Activated B cell treated with CpG ODN at 0.5 μM for 24 hours (primary cell): ENCODE results near the gene TIAM2. TPM values are rescaled to one million over a fixed set of nuclear protein-coding genes. Genes with fewer than 3 reads are reported as not detected.

Experiments used
- ATAC-seq: fragments of 200-7000 bp; cut with Tn5 transposase; one replicate; pipeline ENCODE4 v1.10.0; 2021; ENCODE audit warnings: low read depth, mild to moderate bottlenecking, moderate library complexity
- CTCF ChIA-PET: fragments of 350-600 bp; sonication (Branson Sonifier 250); formaldehyde crosslinking; loops from one replicate; lab custom pipeline; 2021; ENCODE audit warnings: antibody characterized with exemption; lab: Charles Lee
- POLR2A ChIA-PET: fragments of 350-600 bp; sonication (Branson Sonifier 250); formaldehyde crosslinking; loops from one replicate; lab custom pipeline; 2021; ENCODE audit warnings: antibody characterized with exemption; lab: Charles Lee
- DNase-seq: peaks from one replicate; pipeline ENCODE4 v3.0.0; 2022
- H3K27ac Mint-ChIP-seq: one replicate; pipeline ENCODE4 v1.8.0; 2020; ENCODE audit warnings: mixed read lengths
- H3K27me3 Mint-ChIP-seq: one replicate; pipeline ENCODE4 v1.8.0; 2021; ENCODE audit warnings: mixed read lengths
- H3K36me3 Mint-ChIP-seq: one replicate; pipeline ENCODE4 v1.8.0; 2021; ENCODE audit warnings: low read depth, mixed read lengths
- H3K4me1 Mint-ChIP-seq: one replicate; pipeline ENCODE4 v1.8.0; 2021; ENCODE audit warnings: mixed read lengths
- H3K4me3 Mint-ChIP-seq: one replicate; pipeline ENCODE4 v1.8.0; 2020; ENCODE audit warnings: mild to moderate bottlenecking, mixed read lengths
- H3K9me3 Mint-ChIP-seq: one replicate; pipeline ENCODE4 v1.8.0; 2020; ENCODE audit warnings: mixed read lengths
- intact Hi-C: fragments of 100-400 bp; cut with micrococcal nuclease; formaldehyde crosslinking; loops from one replicate; pipeline ENCODE4 v1.15.1; 2024
- total RNA-seq: library from RNA; stranded (reverse); gene quantifications from 2 replicates; pipeline ENCODE4 v1.2.3, GENCODE V29; 2022
- TF ChIP-seq, protein P1 (sequence below): fragments of 200-600 bp; IDR thresholded peaks from one replicate; pipeline ENCODE4 v1.8.0; 2022; ENCODE audit warnings: antibody characterized with exemption, mild to moderate bottlenecking

Gene TIAM2
- total RNA-seq, 1 donor from 2014 or later: 13.0 TPM

DNA sequence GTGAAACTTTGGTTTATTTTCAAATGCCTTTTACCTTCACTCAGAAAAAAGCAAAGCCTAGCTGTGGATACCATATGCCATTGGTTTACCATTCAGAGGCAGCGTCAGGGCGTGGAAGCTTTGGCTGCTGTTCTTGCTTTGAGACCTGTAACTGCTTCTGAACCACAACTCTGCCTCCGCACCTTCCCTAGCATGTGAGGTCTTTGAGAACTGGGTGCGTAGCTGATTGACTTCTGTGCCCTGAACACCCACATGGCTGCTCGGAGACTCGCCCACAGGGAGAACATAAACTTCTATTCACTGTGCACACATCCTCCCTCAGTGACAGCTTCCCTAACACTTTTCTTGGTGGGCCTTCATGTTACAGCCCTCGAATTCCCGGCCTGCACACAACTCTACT, 257.5 kb downstream of the TIAM2 start:
- peaks cover 70% of the 10 kb centered on the region for H3K36me3 Mint-ChIP-seq
- TF ChIP-seq, protein P1, sequence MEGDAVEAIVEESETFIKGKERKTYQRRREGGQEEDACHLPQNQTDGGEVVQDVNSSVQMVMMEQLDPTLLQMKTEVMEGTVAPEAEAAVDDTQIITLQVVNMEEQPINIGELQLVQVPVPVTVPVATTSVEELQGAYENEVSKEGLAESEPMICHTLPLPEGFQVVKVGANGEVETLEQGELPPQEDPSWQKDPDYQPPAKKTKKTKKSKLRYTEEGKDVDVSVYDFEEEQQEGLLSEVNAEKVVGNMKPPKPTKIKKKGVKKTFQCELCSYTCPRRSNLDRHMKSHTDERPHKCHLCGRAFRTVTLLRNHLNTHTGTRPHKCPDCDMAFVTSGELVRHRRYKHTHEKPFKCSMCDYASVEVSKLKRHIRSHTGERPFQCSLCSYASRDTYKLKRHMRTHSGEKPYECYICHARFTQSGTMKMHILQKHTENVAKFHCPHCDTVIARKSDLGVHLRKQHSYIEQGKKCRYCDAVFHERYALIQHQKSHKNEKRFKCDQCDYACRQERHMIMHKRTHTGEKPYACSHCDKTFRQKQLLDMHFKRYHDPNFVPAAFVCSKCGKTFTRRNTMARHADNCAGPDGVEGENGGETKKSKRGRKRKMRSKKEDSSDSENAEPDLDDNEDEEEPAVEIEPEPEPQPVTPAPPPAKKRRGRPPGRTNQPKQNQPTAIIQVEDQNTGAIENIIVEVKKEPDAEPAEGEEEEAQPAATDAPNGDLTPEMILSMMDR: no peak
- no peaks in the 10 kb centered on the region for H3K9me3 Mint-ChIP-seq
- H3K4me1 Mint-ChIP-seq: peaks cover 3% of the 10 kb centered on the region
- ATAC-seq (no peak), DNase-seq (no peak)
- no peak overlapping the region for H3K27ac Mint-ChIP-seq
- intact Hi-C loops: no loop called here
- CTCF ChIA-PET: interaction anchor here (1.5 kb wide), 1 partner anchor 75 kb away, joined by 7 read pairs; no protein-coding TSS in a partner anchor
- no peaks in the 10 kb centered on the region for H3K27me3 Mint-ChIP-seq
- POLR2A ChIA-PET: no interaction called here
- H3K4me3 Mint-ChIP-seq: no peak overlapping the region

DNA sequence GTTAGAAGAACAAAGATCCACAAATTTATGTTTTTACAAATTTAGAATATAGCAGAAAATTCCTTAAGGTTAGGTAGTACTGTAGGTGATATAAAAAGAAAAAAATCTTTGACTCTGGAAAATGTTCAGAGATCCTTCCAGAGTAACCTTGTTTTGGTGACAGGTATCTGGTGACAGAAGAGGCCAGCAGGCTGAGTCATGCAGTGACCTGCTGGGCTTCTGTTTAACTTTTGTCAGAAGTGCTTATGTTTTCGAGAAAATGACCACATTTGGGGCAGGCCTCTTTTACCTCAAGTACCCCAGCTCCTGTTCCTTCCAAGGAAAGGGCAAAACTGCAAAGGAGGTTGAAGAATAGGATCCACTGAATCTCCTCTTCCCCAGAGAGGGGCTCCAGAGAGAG, 258.2 kb downstream of the TIAM2 start:
- Mint-ChIP-seq H3K4me3 (no peak overlapping the region), H3K27me3 (no peaks in the 10 kb centered on the region), H3K27ac (no peak overlapping the region), H3K4me1 (peaks cover 2% of the 10 kb centered on the region), H3K9me3 (no peaks in the 10 kb centered on the region), H3K36me3 (peaks cover 75% of the 10 kb centered on the region)
- CTCF ChIA-PET: no interaction called here
- intact Hi-C loops: no loop called here
- TF ChIP-seq, protein P1: no peak
- POLR2A ChIA-PET: no interaction called here
- DNase-seq (no peak), ATAC-seq (no peak)

DNA sequence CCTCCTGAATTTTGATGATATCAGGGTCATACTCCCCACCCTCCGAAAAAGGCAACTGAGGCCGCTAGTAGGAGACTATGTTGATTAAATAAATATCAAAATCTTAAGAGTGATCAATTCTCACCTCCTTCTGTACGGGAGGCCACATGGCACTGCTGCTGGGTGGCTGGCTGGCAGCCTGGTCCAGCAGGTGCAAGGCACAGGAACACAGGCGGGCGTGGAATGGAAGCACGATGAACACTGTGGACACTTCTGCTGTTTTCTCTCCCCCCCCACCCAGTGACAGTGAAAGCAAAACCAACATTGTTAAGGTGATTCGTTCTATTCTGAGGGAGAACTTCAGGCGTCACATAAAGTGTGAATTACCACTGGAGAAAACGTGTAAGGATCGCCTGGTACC, 259.0 kb downstream of the TIAM2 start:
- Mint-ChIP-seq H3K9me3 (no peaks in the 10 kb centered on the region), H3K4me1 (no peaks in the 10 kb centered on the region), H3K27ac (no peak overlapping the region), H3K27me3 (no peaks in the 10 kb centered on the region), H3K36me3 (peaks cover 75% of the 10 kb centered on the region), H3K4me3 (no peak overlapping the region)
- POLR2A ChIA-PET: interaction anchor here (0.6 kb wide), 1 partner anchor 396 kb away, joined by 9 read pairs; no protein-coding TSS in a partner anchor
- ATAC-seq (no peak), DNase-seq (no peak)
- intact Hi-C loops: no loop called here
- CTCF ChIA-PET: no interaction called here
- TF ChIP-seq, protein P1: no peak

DNA sequence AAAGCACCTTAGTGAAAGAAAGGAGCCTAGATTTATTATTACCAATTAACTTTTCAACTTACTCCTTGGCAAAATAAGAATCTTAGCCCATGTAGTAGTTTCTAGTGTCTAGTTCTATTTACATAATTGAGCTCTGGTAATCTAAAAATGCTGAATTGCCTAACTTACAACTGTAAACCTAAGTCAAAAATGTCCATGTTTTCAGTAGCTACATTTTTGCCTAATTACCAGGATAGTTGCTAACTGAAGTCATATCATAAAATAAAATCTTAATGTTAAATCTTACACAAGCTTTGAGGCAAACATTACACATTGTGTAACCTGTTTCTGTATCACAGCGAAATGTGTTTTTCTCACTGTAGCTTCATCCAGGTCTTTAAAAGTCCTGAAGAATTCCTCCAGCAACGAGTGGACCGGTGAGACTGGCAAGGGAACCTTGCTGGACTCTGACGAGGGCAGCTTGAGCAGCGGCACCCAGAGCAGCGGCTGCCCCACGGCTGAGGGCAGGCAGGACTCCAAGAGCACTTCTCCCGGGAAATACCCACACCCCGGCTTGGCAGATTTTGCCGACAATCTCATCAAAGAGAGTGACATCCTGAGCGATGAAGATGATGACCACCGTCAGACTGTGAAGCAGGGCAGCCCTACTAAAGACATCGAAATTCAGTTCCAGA, 261.1 kb downstream of the TIAM2 start:
- POLR2A ChIA-PET: no interaction called here
- CTCF ChIA-PET: no interaction called here
- peaks cover 76% of the 10 kb centered on the region for H3K36me3 Mint-ChIP-seq

DNA sequence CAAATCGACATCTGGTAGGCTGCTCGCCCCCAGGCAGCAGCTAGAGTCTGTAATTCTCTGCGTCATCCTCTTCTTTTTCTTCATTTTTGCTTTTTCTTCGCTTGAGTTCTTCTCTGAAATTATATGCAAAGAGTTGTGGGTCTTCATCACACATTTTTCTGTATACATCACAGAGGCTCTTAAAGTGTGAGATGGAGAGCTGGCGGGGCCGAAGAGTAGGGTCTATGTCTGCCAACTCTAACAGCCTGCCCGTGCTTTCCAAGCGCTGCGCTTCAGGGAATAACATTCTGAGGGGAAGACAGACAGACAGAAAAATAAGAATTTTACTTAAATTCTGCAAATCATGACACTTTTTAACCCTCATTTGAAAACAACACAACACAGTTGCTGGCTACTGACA, 262.7 kb downstream of the TIAM2 start:
- TF ChIP-seq, protein P1: no peak
- H3K4me3 Mint-ChIP-seq: no peak overlapping the region
- H3K36me3 Mint-ChIP-seq: peaks cover 79% of the 10 kb centered on the region
- ChIA-PET CTCF (interaction anchor here (1.3 kb wide), 1 partner anchor 9 kb away, joined by 3 read pairs; no protein-coding TSS in a partner anchor), POLR2A (no interaction called here)
- DNase-seq (no peak), ATAC-seq (no peak)
- H3K4me1 Mint-ChIP-seq: peaks cover 10% of the 10 kb centered on the region
- H3K27me3 Mint-ChIP-seq: no peaks in the 10 kb centered on the region
- H3K9me3 Mint-ChIP-seq: no peaks in the 10 kb centered on the region
- H3K27ac Mint-ChIP-seq: no peak overlapping the region
- intact Hi-C loops: no loop called here

More for the DNA sequence above, 261.1 kb downstream of the TIAM2 start:
- H3K27ac Mint-ChIP-seq: no peak overlapping the region
- DNase-seq (no peak), ATAC-seq (no peak)
- TF ChIP-seq, protein P1: no peak
- no peak overlapping the region for H3K4me3 Mint-ChIP-seq
- no peaks in the 10 kb centered on the region for H3K4me1 Mint-ChIP-seq
- intact Hi-C loops: no loop called here
- no peaks in the 10 kb centered on the region for H3K27me3 Mint-ChIP-seq
- H3K9me3 Mint-ChIP-seq: no peaks in the 10 kb centered on the region
